H1 (cell line): Measurements from ENCODE around the gene FBLN5.

Experiments used
- BRCA1 ChIP-seq: IDR thresholded peaks from 2 replicates; pipeline ENCODE4 v1.6.1; 2012; ENCODE audit warnings: low read depth, low read length, improper control_type of control experiment
- CTCF ChIP-seq, 3 experiments: IDR thresholded peaks; 1 replicate in 2 of 3; 2 replicates in 1 of 3; pipeline versions ENCODE4 v1.5.1 to v1.6.1; 2011; ENCODE audit warnings: low read length in 3 of 3, mild to moderate bottlenecking in 3 of 3, inconsistent platforms in 2 of 3, low read depth in 1 of 3, moderate library complexity in 1 of 3; ENCODE audit not compliant: insufficient read depth in 1 of 3; ENCODE audit errors: control extremely low read depth in 1 of 3
- EP300 ChIP-seq, 2 experiments: IDR thresholded peaks; 1 replicate in 1 of 2; 2 replicates in 1 of 2; pipeline ENCODE4 v1.6.1; 2011 to 2012; ENCODE audit warnings: low read depth in 2 of 2, low read length in 2 of 2, mild to moderate bottlenecking in 2 of 2, borderline replicate concordance in 1 of 2, inconsistent platforms in 1 of 2, moderate library complexity in 1 of 2
- EZH2 ChIP-seq: fragments of 200-600 bp; sonication (generic); IDR thresholded peaks from 2 replicates; pipeline ENCODE4 v1.7.1; 2012; ENCODE audit warnings: low read depth, mild to moderate bottlenecking, moderate library complexity, low read length, inconsistent platforms; ENCODE audit not compliant: severe bottlenecking
- KDM1A ChIP-seq: fragments of 200-600, 300-600 bp; sonication (generic); IDR thresholded peaks from 2 replicates; pipeline ENCODE4 v1.7.1; 2016; ENCODE audit warnings: mild to moderate bottlenecking, low read length, borderline replicate concordance
- POLR2A ChIP-seq, 2 experiments: IDR thresholded peaks; 1 replicate in 1 of 2; 2 replicates in 1 of 2; pipeline ENCODE4 v1.6.1; 2011; ENCODE audit warnings: low read depth in 2 of 2, low read length in 2 of 2, mild to moderate bottlenecking in 2 of 2; ENCODE audit errors: control extremely low read depth in 1 of 2
- POLR2AphosphoS5 ChIP-seq: IDR thresholded peaks from 2 replicates; pipeline ENCODE4 v1.6.1; 2011; ENCODE audit warnings: low read depth, low read length
- SIN3A ChIP-seq, 2 experiments: IDR thresholded peaks in 1 of 2; conservative IDR thresholded peaks in 1 of 2; 2 replicates each; pipeline ENCODE4 v1.6.1; 2011 to 2012; ENCODE audit warnings: low read length in 2 of 2, improper control_type of control experiment in 1 of 2, low read depth in 1 of 2, mild to moderate bottlenecking in 1 of 2
- TF ChIP-seq, protein P1 (sequence below): IDR thresholded peaks from 2 replicates; pipeline ENCODE4 v1.6.1; 2012; ENCODE audit warnings: low read length, inconsistent platforms

DNA sequence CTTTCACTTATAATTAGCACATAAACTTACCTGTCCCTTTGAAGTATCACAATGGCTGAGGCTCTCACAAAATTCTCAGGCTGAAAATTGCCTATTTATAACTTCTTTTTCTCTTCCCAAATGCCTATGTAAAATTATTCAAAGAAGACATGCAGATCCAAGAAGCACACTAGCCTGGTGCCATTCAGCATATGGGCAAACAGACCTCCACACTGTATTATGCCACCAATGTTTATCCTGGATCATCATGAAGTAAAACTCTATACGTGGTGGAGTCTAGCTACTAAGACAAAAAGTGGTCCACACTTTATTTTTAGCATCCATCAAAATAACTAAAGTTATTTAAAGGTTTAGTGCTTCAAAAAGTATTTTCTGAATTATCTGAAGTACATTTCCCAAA, 95.9 kb downstream of the FBLN5 start:
- TF ChIP-seq CTCF (IDR thresholded peaks at IDR 0.05; ENCODE audit: control extremely low read depth in 1 of 3, insufficient read depth in 1 of 3, low read depth in 1 of 3, low read length in 3 of 3), result no peak
- TF ChIP-seq POLR2A (IDR thresholded peaks at IDR 0.05; ENCODE audit: control extremely low read depth in 1 of 2, low read depth in 2 of 2, low read length in 2 of 2), result no peak
- TF ChIP-seq EP300 (IDR thresholded peaks at IDR 0.05; ENCODE audit: borderline replicate concordance in 1 of 2, low read depth in 2 of 2, low read length in 2 of 2), result no peak
- TF ChIP-seq BRCA1, result no peak
- TF ChIP-seq POLR2AphosphoS5, result no peak
- no peak for TF ChIP-seq EZH2
- no peak for TF ChIP-seq SIN3A (conservative IDR thresholded peaks at IDR 0.05 in 1 of 2, IDR thresholded peaks at IDR 0.05 in 1 of 2; ENCODE audit: low read depth in 1 of 2, low read length in 2 of 2)
- TF ChIP-seq, protein P1, sequence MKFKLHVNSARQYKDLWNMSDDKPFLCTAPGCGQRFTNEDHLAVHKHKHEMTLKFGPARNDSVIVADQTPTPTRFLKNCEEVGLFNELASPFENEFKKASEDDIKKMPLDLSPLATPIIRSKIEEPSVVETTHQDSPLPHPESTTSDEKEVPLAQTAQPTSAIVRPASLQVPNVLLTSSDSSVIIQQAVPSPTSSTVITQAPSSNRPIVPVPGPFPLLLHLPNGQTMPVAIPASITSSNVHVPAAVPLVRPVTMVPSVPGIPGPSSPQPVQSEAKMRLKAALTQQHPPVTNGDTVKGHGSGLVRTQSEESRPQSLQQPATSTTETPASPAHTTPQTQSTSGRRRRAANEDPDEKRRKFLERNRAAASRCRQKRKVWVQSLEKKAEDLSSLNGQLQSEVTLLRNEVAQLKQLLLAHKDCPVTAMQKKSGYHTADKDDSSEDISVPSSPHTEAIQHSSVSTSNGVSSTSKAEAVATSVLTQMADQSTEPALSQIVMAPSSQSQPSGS, result no peak
- TF ChIP-seq KDM1A, result no peak
